Fibroblast of skin of back (primary cell): ENCODE measurements around the gene HSD17B7. TPM values are rescaled to one million over a fixed set of nuclear protein-coding genes. Genes with fewer than 3 reads are reported as not detected.
"Not testable (repeated sequence)": the region's sequence is repeated elsewhere in the genome, so short reads cannot be mapped to it uniquely, and the experiment has no call there.

ENCODE experiments used
- DNase-seq: peaks from one replicate; pipeline ENCODE4 v3.0.0-alpha.2; 2013
- polyA plus RNA-seq, 2 experiments: library from polyadenylated mRNA; unstranded; fragments of 120-200 nt; gene quantifications; one replicate each; pipeline ENCODE4 v1.2.1, GENCODE V29; 2013; ENCODE audit not compliant: insufficient read length in 2 of 2

HSD17B7 gene
- 3.5 TPM for polyA plus RNA-seq (2013, experiment 1 of 2; ENCODE audit: insufficient read length)
- polyA plus RNA-seq (2013, experiment 2 of 2; ENCODE audit: insufficient read length) = 5.8 TPM

GRCh38 chr1:162790303-162790984, at the start of gene HSD17B7:
Gene HSD17B7 (plus strand): TSS chr1:162790702. CDS start chr1:162790801, 99 bp downstream.
- DNase-seq = peak; percentile 54

- no peak for DNase-seq
Observed at GRCh38 chr1:162740755-162741154, 49.7 kb upstream of the HSD17B7 start.

GRCh38 chr1:162741574-162741973, 48.9 kb upstream of the HSD17B7 start:
- DNase-seq = no peak

- not testable (repeated sequence) for DNase-seq
Observed at GRCh38 chr1:162746264-162746942, 44.1 kb upstream of the HSD17B7 start.

GRCh38 chr1:162753001-162753658, 37.4 kb upstream of the HSD17B7 start:
- no peak for DNase-seq

- peak; percentile 17 for DNase-seq
Observed at GRCh38 chr1:162753998-162754585, 36.4 kb upstream of the HSD17B7 start.

GRCh38 chr1:162755306-162755705, 35.2 kb upstream of the HSD17B7 start:
- no peak for DNase-seq

- peak; percentile 12 for DNase-seq
Observed at GRCh38 chr1:162756523-162756922, 34.0 kb upstream of the HSD17B7 start.

- DNase-seq = no peak
Observed at GRCh38 chr1:162757476-162757875, 33.0 kb upstream of the HSD17B7 start.

GRCh38 chr1:162765788-162766187, 24.7 kb upstream of the HSD17B7 start:
- no peak for DNase-seq

GRCh38 chr1:162772571-162773154, 17.8 kb upstream of the HSD17B7 start:
- peak; percentile 43 for DNase-seq

- DNase-seq = no peak
Observed at GRCh38 chr1:162774007-162774406, 16.5 kb upstream of the HSD17B7 start.

GRCh38 chr1:162779043-162779442, 11.5 kb upstream of the HSD17B7 start:
- no peak for DNase-seq

- DNase-seq = no peak
Observed at GRCh38 chr1:162782671-162783070, 7.8 kb upstream of the HSD17B7 start.

GRCh38 chr1:162784926-162785325, 5.6 kb upstream of the HSD17B7 start:
- DNase-seq = not testable (repeated sequence)

- not testable (repeated sequence) for DNase-seq
Observed at GRCh38 chr1:162788783-162789182, 1.7 kb upstream of the HSD17B7 start.

- DNase-seq = not testable (repeated sequence)
Observed at GRCh38 chr1:162790985-162791357, 469 bp downstream of the HSD17B7 start.

- not testable (repeated sequence) for DNase-seq
Observed at GRCh38 chr1:162794284-162794683, 3.8 kb downstream of the HSD17B7 start.

GRCh38 chr1:162796617-162797279, 6.2 kb downstream of the HSD17B7 start:
- DNase-seq = not testable (repeated sequence)

- peak; percentile 68 for DNase-seq
Observed at GRCh38 chr1:162799995-162800830, 9.7 kb downstream of the HSD17B7 start.

- DNase-seq = not testable (repeated sequence)
Observed at GRCh38 chr1:162807503-162807902, 17.0 kb downstream of the HSD17B7 start.
